Spleen (tissue), 7 donors: Measurements from ENCODE around the gene SH3BP5.

Experiments used
- POLR2A ChIP-seq, 3 donors: fragments of 450-650 bp; IDR thresholded peaks; one replicate each; pipeline ENCODE4 v1.5.1; 2017; ENCODE audit warnings: antibody characterized with exemption in 3 of 3, mild to moderate bottlenecking in 1 of 3
- POLR2AphosphoS5 ChIP-seq, 3 donors: sonication (generic); formaldehyde crosslinking; IDR thresholded peaks; one replicate each; pipeline ENCODE4 v1.5.1; 2017; ENCODE audit warnings: antibody characterized with exemption in 3 of 3
- TF ChIP-seq, protein P1 (sequence below), 11 experiments: fragments of 200-600 bp in 7 of 11; fragments of 450-650 bp in 4 of 11; sonication (generic) in 4 of 11; IDR thresholded peaks in 8 of 11; conservative IDR thresholded peaks in 3 of 11; 1 replicate in 7 of 11; 2 replicates in 4 of 11; pipeline versions ENCODE4 v1.4.0 to v1.8.0; 2016 to 2021; ENCODE audit warnings: antibody characterized with exemption in 11 of 11, inconsistent platforms in 4 of 11, mild to moderate bottlenecking in 1 of 11
- donor health status: DM: no; HTN: no; CAD: no; lungs with moderate emphysema.
- donor health status: DM: no; HTN: no; CAD: no.
- donor health status: DM: no; HTN: no; CAD: no.

GRCh38 chr3:15372918-15373317 lies 40.5 kb upstream of the SH3BP5 start:
- TF ChIP-seq, protein P1, sequence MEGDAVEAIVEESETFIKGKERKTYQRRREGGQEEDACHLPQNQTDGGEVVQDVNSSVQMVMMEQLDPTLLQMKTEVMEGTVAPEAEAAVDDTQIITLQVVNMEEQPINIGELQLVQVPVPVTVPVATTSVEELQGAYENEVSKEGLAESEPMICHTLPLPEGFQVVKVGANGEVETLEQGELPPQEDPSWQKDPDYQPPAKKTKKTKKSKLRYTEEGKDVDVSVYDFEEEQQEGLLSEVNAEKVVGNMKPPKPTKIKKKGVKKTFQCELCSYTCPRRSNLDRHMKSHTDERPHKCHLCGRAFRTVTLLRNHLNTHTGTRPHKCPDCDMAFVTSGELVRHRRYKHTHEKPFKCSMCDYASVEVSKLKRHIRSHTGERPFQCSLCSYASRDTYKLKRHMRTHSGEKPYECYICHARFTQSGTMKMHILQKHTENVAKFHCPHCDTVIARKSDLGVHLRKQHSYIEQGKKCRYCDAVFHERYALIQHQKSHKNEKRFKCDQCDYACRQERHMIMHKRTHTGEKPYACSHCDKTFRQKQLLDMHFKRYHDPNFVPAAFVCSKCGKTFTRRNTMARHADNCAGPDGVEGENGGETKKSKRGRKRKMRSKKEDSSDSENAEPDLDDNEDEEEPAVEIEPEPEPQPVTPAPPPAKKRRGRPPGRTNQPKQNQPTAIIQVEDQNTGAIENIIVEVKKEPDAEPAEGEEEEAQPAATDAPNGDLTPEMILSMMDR (IDR thresholded peaks at IDR 0.05 in 8 of 11, conservative IDR thresholded peaks at IDR 0.05 in 3 of 11) = no peak
- TF ChIP-seq POLR2A (IDR thresholded peaks at IDR 0.05) (no peak), POLR2AphosphoS5 (IDR thresholded peaks at IDR 0.05) (no peak)
